Glomerular endothelial cell (primary cell): ENCODE measurements around the gene PRKG1. TPM values are rescaled to one million over a fixed set of nuclear protein-coding genes. Genes with fewer than 3 reads are reported as not detected.
A peak's percentile ranks its signal among the peaks of the same experiment; 100 is the strongest.

Source experiments
- DNase-seq: peaks from one replicate; pipeline ENCODE4 v3.0.0-alpha.2; 2011; ENCODE audit warnings: low read depth, low spot score; ENCODE audit errors: extremely low read depth
- total RNA-seq: library from RNA; depleted of rRNA; stranded (reverse); fragments of >200 nt; gene quantifications from 2 replicates; pipeline ENCODE4 v1.2.3, GENCODE V29; 2015

Gene PRKG1
- total RNA-seq = 1.6 and 4.9 TPM in 2 replicates

DNA sequence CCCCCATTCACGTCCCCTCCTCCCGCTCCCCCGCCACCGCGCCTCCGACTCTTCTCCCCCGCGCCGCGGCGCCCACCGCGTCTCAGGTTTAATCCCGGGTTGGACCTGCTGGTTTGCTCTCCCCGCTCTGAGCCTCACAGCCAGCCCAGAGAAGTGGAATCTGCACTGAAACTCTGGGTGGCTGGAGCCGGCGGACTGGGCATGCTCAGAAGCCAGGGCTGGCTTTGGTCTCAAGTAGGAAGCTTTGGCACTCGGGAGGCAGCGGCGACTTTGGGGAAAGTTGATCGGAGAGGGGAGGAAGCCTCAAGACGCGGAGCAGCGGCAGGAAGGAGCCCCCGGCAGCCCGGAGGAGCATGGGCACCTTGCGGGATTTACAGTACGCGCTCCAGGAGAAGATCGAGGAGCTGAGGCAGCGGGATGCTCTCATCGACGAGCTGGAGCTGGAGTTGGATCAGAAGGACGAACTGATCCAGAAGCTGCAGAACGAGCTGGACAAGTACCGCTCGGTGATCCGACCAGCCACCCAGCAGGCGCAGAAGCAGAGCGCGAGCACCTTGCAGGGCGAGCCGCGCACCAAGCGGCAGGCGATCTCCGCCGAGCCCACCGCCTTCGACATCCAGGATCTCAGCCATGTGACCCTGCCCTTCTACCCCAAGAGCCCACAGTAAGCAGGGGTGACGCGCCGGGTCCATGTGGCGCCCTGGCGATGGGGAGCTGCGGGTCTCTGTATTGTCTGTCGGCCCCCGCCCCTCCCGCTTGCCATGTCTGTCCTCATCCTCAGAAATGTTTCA, at the start of gene PRKG1:
TSS of gene PRKG1 (plus strand) at position 250 of the 791 bp plus-strand sequence.
- DNase-seq = peak; percentile 22

- no peak for DNase-seq
These were observed 45.9 kb upstream of the PRKG1 start for GRCh38 chr10:51028420-51028819.

- DNase-seq = no peak
These were observed 45.1 kb upstream of the PRKG1 start for GRCh38 chr10:51029172-51029641.

GRCh38 chr10:51030480-51030879, 43.8 kb upstream of the PRKG1 start:
- no peak for DNase-seq

- no peak for DNase-seq
These were observed 42.3 kb upstream of the PRKG1 start for GRCh38 chr10:51031950-51032349.

GRCh38 chr10:51034769-51035168, 39.5 kb upstream of the PRKG1 start:
- no peak for DNase-seq

GRCh38 chr10:51035344-51035743, 38.9 kb upstream of the PRKG1 start:
- DNase-seq = no peak

GRCh38 chr10:51045871-51046270, 28.4 kb upstream of the PRKG1 start:
- no peak for DNase-seq

DNA sequence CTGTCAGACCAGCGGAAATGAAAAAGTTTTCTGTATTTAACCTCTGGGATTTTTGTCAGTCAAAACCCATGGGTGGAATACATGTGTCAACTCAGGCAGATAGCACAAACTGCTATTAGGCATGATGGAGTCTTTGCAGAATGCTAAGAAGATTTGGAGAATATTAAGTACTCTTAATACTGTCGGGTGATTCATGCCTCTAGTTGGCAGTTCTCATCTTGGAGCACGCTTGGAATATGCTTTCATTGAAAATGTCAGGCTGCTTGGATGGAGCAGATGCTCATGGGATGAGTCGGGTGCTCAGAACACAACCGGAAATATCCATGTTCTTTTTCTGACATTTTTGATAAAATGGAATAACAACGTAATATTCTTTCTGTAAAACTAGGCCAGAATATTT, 27.6 kb upstream of the PRKG1 start:
- no peak for DNase-seq

GRCh38 chr10:51047857-51048256, 26.4 kb upstream of the PRKG1 start:
- no peak for DNase-seq

DNA sequence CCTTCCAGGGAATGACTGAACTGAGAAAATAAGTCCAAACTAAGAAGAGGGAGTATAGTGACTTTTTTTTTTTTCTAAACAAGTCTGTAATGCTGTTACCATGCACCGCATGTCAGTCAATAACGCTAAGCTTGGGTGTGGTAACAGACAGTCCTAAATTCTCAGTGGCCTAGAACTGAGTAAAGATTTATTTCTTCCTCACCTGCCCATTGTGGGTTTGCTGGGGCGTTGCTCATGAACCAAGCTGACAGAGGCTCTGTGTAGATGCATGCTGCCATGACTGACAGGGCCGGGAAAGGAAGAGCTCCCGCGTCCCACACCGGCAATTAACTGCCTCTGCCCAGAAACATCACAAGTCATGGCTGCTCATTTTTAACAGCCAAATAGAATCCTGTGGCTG, 25.5 kb upstream of the PRKG1 start:
- DNase-seq = no peak

- no peak for DNase-seq
These were observed 22.1 kb upstream of the PRKG1 start for GRCh38 chr10:51052163-51052562.

- DNase-seq = no peak
These were observed 16.4 kb upstream of the PRKG1 start for GRCh38 chr10:51057925-51058324.

DNA sequence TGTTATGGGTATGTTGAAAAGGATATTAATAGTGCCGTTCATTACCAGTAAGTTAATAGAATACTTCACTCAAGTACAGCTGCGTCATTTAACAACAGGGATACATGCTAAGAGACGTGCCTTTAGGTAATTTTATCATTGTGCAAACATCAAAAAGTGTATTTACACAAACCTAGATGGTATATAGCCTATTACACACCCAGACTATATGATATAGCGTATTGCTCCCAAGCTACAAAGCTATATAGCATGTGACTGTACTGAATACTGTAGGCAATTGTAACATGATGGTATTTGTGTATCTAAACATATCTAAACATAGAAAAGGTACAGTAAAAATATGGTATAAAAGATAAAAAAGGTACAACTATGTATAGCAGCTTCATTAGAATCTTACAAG, 11.1 kb upstream of the PRKG1 start:
- DNase-seq = no peak

GRCh38 chr10:51063659-51064535, 10.4 kb upstream of the PRKG1 start:
- DNase-seq = peak; percentile 36

DNA sequence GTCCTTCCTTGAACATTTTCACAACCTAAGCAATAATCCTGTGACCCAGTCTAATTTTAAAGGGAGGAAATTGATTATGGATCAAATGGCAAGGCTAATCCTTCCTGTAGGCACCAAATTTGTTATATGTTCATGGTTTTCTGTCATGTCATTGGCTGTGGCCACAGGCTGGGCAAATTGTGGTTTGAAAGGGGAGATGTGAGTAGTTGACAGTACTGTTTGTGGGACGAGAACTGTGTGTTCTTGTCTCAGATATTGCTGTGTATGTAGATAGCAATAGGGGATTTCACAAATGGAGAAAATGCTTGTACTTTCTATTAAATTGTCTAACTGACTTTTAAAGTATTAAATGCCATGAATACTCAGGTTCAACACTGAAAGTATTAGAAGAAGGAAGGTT, 8.1 kb upstream of the PRKG1 start:
- no peak for DNase-seq

GRCh38 chr10:51072210-51072609, 2.1 kb upstream of the PRKG1 start:
- no peak for DNase-seq

DNA sequence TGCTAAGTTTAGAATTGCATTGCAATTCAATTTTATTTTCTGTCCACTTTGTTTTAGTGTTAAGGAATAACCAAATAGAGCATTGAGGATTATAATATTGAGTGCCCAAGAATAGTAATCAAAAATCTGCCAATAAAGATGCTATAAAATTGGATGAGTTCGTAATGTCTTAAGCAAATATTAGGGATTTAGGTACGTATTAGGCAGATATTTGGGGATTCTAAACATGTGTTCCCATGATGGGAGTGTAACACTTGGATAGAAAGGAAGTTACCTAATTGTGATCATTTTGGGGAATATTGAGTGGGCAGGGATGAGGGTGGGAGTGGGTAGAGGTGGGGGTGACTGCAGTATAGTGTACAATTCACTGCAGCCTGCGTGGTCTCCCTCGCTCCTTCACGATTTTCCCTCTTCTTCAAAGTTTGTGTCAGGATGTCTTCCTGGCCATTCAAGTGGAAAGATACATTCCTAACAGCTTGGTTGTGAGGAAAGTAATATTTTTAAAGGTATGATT, 1.3 kb upstream of the PRKG1 start:
- no peak for DNase-seq

GRCh38 chr10:51073453-51074237, 642 bp upstream of the PRKG1 start:
- DNase-seq = no peak

- DNase-seq = no peak
These were observed 971 bp downstream of the PRKG1 start for GRCh38 chr10:51075043-51075872.
